Amygdala (tissue), 56 donors: ENCODE measurements around the gene B4GALNT4.
A peak's percentile ranks its signal among the peaks of the same experiment; 100 is the strongest.
"Not testable (repeated sequence)": the region's sequence is repeated elsewhere in the genome, so short reads cannot be mapped to it uniquely, and the experiment has no call there.

ENCODE experiments used
- DNase-seq, 56 donors: peaks; one replicate each; lab custom pipeline; 2025; lab: John Stamatoyannopoulos, UW

Gene B4GALNT4, protein sequence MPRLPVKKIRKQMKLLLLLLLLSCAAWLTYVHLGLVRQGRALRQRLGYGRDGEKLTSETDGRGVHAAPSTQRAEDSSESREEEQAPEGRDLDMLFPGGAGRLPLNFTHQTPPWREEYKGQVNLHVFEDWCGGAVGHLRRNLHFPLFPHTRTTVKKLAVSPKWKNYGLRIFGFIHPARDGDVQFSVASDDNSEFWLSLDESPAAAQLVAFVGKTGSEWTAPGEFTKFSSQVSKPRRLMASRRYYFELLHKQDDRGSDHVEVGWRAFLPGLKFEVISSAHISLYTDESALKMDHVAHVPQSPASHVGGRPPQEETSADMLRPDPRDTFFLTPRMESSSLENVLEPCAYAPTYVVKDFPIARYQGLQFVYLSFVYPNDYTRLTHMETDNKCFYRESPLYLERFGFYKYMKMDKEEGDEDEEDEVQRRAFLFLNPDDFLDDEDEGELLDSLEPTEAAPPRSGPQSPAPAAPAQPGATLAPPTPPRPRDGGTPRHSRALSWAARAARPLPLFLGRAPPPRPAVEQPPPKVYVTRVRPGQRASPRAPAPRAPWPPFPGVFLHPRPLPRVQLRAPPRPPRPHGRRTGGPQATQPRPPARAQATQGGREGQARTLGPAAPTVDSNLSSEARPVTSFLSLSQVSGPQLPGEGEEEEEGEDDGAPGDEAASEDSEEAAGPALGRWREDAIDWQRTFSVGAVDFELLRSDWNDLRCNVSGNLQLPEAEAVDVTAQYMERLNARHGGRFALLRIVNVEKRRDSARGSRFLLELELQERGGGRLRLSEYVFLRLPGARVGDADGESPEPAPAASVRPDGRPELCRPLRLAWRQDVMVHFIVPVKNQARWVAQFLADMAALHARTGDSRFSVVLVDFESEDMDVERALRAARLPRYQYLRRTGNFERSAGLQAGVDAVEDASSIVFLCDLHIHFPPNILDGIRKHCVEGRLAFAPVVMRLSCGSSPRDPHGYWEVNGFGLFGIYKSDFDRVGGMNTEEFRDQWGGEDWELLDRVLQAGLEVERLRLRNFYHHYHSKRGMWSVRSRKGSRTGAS

DNA sequence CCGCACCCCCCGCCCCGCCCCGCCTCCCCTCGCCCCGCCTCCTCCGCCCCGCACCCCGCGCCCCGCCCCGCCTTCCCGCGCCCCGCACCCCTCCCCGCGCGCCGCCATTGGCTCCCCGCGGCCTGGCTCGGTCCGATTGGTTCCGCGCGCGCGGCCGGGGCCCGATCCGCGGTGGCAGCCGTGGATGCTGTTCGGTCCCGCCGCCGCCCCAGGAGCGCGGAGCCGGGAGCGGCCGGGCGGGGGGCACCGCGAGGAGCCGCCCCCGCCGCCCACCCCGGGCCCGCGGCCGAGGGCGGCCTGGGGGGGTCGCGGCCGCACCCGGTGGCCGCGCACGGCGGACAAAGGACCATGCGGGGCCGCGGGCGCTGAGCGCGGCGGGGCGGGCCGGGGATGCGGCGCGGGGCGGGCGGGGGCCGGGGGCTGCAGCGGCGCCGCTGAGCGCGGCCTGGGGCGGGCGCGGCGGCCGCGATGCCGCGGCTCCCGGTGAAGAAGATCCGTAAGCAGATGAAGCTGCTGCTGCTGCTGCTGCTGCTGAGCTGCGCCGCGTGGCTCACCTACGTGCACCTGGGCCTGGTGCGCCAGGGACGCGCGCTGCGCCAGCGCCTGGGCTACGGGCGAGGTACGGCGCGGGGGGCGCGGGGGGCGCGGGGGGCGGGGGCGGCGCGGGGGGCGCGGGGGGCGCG lies at the start of gene B4GALNT4:
TSS of gene B4GALNT4 (plus strand) at position 164 of the 683 bp plus-strand sequence. CDS start at position 469, 305 bp downstream.
- peak in 36 of 56 donors; percentile 25 to 83 (median 49) for DNase-seq

GRCh38 chr11:319888-320273 lies 49.4 kb upstream of the B4GALNT4 start:
- not testable (repeated sequence) for DNase-seq

DNA sequence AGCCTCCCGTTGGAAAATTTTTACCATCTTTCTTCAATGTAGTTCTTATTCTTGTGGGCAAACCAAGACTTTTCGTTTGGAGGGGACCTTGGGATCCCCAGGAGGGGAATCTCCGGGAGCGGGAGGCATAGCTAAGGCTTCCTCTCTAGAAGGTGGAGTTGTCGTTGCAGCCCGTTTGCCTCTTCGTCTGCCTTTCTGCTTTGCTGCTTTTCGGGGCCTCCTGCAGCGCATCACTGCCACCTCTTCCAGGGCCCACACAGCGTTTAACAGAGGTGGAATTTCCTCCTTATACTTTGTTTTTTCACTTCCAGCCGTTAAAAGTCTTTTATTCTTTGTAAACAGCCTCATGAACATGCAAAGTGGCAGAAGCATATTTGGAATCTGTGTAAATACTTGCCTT lies 45.1 kb upstream of the B4GALNT4 start:
- no peak for DNase-seq

DNA sequence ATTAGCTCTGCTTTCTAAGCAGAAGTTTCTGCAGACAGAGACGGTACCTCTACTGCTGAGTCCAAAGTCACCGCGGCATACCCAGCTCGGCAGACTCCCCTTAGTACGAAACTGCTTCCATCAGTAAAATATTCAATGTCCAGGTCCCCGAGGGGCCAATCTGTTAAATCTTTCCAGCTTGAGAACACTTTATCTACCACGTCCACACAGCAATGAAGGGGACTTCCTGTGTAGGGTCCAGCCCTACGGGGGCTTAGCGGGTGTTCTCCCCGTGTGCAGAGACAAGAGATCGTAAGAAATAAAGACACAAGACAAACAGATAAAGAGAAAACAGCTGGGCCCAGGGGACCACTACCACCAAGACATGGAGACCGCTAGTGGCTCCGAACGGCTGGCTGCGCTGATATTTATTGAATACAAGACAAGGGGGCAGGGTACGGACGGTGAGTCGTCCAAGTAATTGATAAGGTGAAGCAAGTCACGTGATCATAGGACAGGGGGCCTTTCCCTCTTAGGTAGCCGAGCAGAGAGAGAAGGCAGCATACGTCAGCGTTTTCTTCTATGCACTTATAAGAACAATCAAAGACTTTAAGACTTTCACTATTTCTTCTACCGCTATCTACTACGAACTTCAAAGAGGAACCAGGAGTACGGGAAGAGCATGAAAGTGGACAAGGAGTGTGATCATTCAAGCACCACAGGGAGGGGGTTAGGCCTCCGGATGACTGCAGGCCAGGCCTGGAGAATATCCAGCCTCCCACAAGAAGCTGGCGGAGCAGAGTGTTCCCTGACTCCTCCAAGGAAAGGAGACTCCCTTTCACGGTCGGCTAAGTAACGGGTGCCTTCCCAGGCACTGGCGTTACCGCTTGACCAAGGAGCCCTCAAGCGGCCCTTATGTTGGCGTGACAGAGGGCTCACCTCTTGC lies 44.4 kb upstream of the B4GALNT4 start:
- DNase-seq: peak in 3 of 56 donors; percentile 48 to 60 (median 52)

GRCh38 chr11:325796-326591 lies 43.3 kb upstream of the B4GALNT4 start:
- no peak for DNase-seq

GRCh38 chr11:326592-326841 lies 42.8 kb upstream of the B4GALNT4 start:
- no peak for DNase-seq

DNA sequence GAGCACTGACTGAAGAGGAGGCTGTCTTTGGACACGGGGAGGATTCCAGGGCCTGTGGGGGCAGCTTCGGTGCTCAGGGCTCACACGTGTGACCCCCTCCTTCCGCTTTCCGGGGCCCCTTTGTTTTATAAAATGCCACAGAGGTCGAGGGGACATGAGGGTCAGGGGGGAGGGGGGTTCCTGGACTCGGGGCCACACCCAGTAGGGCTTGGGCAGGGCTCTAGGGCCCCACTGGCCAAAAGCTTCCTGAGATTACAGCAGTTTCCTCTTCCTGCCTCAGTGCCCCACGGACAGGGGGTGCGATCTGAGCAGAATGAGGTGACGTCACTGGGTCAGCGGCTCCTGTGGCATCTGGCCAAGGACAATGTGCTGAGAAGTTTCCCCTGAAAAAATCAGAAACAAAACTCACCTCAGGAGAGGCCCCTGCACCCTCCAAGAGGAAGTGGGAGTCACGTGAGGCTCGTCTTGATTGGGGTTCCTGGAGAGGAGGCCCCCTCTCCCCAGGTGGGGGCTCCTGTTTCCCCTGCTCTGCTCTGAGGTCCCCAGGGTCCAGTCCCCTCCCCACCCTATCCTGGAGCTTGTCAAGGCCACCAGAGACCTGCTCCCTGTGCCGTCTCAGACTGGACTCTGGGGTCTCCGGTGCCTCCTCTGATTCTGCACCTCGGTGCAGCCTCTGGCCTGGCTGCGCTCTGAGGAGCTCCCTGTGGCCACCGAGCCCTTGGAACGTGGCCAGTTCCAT lies 42.3 kb upstream of the B4GALNT4 start:
- DNase-seq: peak in 16 of 56 donors; percentile 18 to 59 (median 40)

DNA sequence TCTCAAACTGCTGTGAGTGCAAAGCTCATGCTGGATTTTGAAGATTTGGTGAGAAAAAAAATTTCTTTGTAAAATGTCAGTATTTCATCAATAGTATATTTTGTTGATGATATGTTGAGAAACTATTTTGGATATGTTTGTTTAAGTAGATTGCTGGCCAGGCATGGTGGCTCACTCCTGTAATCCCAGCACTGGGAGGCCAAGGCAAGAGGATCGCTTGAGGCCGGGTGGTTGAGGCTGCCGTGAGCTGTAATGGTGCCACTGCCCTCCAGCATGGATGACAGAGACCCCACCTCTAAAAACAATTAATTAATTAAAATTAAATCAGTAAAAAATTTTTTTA lies 41.7 kb upstream of the B4GALNT4 start:
- DNase-seq: no peak

GRCh38 chr11:328012-328411 lies 41.3 kb upstream of the B4GALNT4 start:
- DNase-seq: no peak

GRCh38 chr11:328516-329100 lies 40.7 kb upstream of the B4GALNT4 start:
- not testable (repeated sequence) for DNase-seq

GRCh38 chr11:329886-330253 lies 39.4 kb upstream of the B4GALNT4 start:
- no peak for DNase-seq

GRCh38 chr11:330307-330693 lies 39.0 kb upstream of the B4GALNT4 start:
- no peak for DNase-seq

- no peak for DNase-seq
Measured at GRCh38 chr11:330694-331357, 38.5 kb upstream of the B4GALNT4 start.

- no peak for DNase-seq
Measured at GRCh38 chr11:331358-332060, 37.8 kb upstream of the B4GALNT4 start.

- no peak for DNase-seq
Measured at GRCh38 chr11:332651-333480, 36.4 kb upstream of the B4GALNT4 start.
